ENCODE data around the gene ETV5. TPM values are rescaled to one million over a fixed set of nuclear protein-coding genes. Genes with fewer than 3 reads are reported as not detected.
"Not testable (repeated sequence)": the region's sequence is repeated elsewhere in the genome, so short reads cannot be mapped to it uniquely, and the experiment has no call there.

Gene ETV5
- total RNA-seq, 1 donor from 2014 or later: 54.1 TPM

DNA sequence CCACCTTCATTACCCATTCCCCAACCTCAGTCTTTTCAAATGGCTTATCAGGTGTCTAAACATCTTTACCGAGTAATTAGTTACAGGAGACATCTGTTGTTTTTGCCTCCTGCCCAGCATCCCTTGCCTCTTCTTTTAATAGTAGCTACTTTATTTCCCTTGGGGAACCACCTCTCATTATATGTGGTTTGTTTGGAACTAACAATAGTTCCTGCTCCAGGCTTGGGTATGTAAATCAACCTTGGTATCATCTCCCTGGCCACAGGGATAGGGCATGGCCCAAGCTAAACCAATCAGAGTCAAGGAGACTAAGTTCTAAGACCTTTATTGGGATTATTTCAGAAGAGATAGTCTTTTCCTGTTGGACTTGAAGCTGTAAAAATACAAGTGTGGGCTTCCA, 76.6 kb downstream of the ETV5 start:
- Mint-ChIP-seq H3K9me3 (ENCODE audit: low read depth) (peaks cover 8% of the 10 kb centered on the region), H3K36me3 (ENCODE audit: insufficient read depth) (no peaks in the 10 kb centered on the region), H3K27me3 (no peaks in the 10 kb centered on the region), H3K4me1 (ENCODE audit: low read depth) (no peaks in the 10 kb centered on the region), H3K4me3 (ENCODE audit: low read depth) (no peak overlapping the region), H3K27ac (no peak overlapping the region)
- TF ChIP-seq, protein P1, sequence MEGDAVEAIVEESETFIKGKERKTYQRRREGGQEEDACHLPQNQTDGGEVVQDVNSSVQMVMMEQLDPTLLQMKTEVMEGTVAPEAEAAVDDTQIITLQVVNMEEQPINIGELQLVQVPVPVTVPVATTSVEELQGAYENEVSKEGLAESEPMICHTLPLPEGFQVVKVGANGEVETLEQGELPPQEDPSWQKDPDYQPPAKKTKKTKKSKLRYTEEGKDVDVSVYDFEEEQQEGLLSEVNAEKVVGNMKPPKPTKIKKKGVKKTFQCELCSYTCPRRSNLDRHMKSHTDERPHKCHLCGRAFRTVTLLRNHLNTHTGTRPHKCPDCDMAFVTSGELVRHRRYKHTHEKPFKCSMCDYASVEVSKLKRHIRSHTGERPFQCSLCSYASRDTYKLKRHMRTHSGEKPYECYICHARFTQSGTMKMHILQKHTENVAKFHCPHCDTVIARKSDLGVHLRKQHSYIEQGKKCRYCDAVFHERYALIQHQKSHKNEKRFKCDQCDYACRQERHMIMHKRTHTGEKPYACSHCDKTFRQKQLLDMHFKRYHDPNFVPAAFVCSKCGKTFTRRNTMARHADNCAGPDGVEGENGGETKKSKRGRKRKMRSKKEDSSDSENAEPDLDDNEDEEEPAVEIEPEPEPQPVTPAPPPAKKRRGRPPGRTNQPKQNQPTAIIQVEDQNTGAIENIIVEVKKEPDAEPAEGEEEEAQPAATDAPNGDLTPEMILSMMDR (IDR thresholded peaks at IDR 0.05; ENCODE audit: unreplicated experiment): no peak
- no peak for DNase-seq (ENCODE audit: low spot score, unreplicated experiment)

- H3K4me3 Mint-ChIP-seq (ENCODE audit: low read depth); H3K36me3 Mint-ChIP-seq (ENCODE audit: insufficient read depth); H3K27me3 Mint-ChIP-seq; DNase-seq (ENCODE audit: low spot score, unreplicated experiment); H3K27ac Mint-ChIP-seq; H3K9me3 Mint-ChIP-seq (ENCODE audit: low read depth); H3K4me1 Mint-ChIP-seq (ENCODE audit: low read depth): not testable (repeated sequence)
Observed at GRCh38 chr3:186025993-186026392, 82.9 kb downstream of the ETV5 start.

- H3K4me1 Mint-ChIP-seq (ENCODE audit: low read depth): peaks cover 2% of the 10 kb centered on the region
- TF ChIP-seq, protein P1 (IDR thresholded peaks at IDR 0.05; ENCODE audit: unreplicated experiment): no peak
- no peaks in the 10 kb centered on the region for H3K9me3 Mint-ChIP-seq (ENCODE audit: low read depth)
- no peak overlapping the region for H3K27ac Mint-ChIP-seq
- no peaks in the 10 kb centered on the region for H3K27me3 Mint-ChIP-seq
- no peak for DNase-seq (ENCODE audit: low spot score, unreplicated experiment)
- H3K36me3 Mint-ChIP-seq (ENCODE audit: insufficient read depth): no peaks in the 10 kb centered on the region
- H3K4me3 Mint-ChIP-seq (ENCODE audit: low read depth): no peak overlapping the region
Observed at GRCh38 chr3:186025161-186025560, 83.7 kb downstream of the ETV5 start.

GRCh38 chr3:186024210-186024609, 84.7 kb downstream of the ETV5 start:
- DNase-seq (ENCODE audit: low spot score, unreplicated experiment): no peak
- Mint-ChIP-seq H3K27me3 (no peaks in the 10 kb centered on the region), H3K36me3 (ENCODE audit: insufficient read depth) (no peaks in the 10 kb centered on the region), H3K9me3 (ENCODE audit: low read depth) (no peaks in the 10 kb centered on the region), H3K4me3 (ENCODE audit: low read depth) (no peak overlapping the region), H3K27ac (no peak overlapping the region), H3K4me1 (ENCODE audit: low read depth) (peaks cover 2% of the 10 kb centered on the region)
- TF ChIP-seq, protein P1 (IDR thresholded peaks at IDR 0.05; ENCODE audit: unreplicated experiment): no peak

GRCh38 chr3:186022931-186023330, 86.0 kb downstream of the ETV5 start:
- H3K27me3 Mint-ChIP-seq: no peaks in the 10 kb centered on the region
- DNase-seq (ENCODE audit: low spot score, unreplicated experiment): no peak
- TF ChIP-seq, protein P1 (IDR thresholded peaks at IDR 0.05; ENCODE audit: unreplicated experiment): no peak
- H3K36me3 Mint-ChIP-seq (ENCODE audit: insufficient read depth): no peaks in the 10 kb centered on the region
- no peaks in the 10 kb centered on the region for H3K9me3 Mint-ChIP-seq (ENCODE audit: low read depth)
- H3K4me3 Mint-ChIP-seq (ENCODE audit: low read depth): no peak overlapping the region
- peaks cover 2% of the 10 kb centered on the region for H3K4me1 Mint-ChIP-seq (ENCODE audit: low read depth)
- no peak overlapping the region for H3K27ac Mint-ChIP-seq

- Mint-ChIP-seq H3K9me3 (ENCODE audit: low read depth) (no peaks in the 10 kb centered on the region), H3K4me1 (ENCODE audit: low read depth) (peaks cover 2% of the 10 kb centered on the region), H3K4me3 (ENCODE audit: low read depth) (no peak overlapping the region), H3K27ac (no peak overlapping the region), H3K27me3 (no peaks in the 10 kb centered on the region), H3K36me3 (ENCODE audit: insufficient read depth) (no peaks in the 10 kb centered on the region)
- TF ChIP-seq, protein P1 (IDR thresholded peaks at IDR 0.05; ENCODE audit: unreplicated experiment): no peak
- DNase-seq (ENCODE audit: low spot score, unreplicated experiment): no peak
Observed at GRCh38 chr3:186021673-186022362, 87.1 kb downstream of the ETV5 start.

DNA sequence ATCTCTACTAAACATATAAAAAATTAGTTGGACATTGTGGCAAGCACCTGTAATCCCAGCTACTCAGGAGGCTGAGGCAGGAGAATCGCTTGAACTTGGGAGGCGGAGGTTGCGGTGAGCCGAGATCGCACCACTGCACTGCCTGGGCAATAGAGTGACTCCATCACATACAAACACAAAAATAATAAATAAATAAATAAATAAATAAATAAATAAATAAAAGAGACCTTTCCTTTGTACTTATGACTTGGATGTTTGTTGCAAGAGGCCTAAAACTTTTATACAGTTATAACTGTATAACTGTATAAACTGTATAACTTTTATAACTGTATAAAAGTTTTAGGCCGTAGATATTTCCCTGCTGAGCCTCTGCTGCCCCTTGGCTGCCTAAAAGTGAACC, 87.6 kb downstream of the ETV5 start:
- not testable (repeated sequence) for H3K4me1 Mint-ChIP-seq (ENCODE audit: low read depth); H3K36me3 Mint-ChIP-seq (ENCODE audit: insufficient read depth); H3K9me3 Mint-ChIP-seq (ENCODE audit: low read depth); H3K4me3 Mint-ChIP-seq (ENCODE audit: low read depth); H3K27ac Mint-ChIP-seq; H3K27me3 Mint-ChIP-seq; DNase-seq (ENCODE audit: low spot score, unreplicated experiment)

DNA sequence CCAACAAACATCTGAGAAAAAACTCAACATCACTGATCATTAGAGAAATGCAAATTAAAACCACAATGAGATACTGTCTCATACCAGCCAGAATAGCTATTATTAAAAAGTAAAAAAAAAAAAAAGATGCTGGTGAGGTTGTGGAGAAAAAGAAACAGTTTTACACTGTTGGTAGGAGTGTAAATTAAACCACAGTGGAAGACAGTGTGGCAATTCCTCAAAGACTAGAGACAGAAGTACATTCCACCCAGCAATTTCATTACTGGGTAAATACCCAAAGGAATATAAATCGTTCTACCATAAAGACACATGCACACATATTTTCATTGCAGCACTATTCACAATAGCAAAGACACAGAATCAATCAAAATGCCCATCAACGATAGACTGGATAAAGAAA, 89.6 kb downstream of the ETV5 start:
- H3K27me3 Mint-ChIP-seq; H3K4me3 Mint-ChIP-seq (ENCODE audit: low read depth); H3K9me3 Mint-ChIP-seq (ENCODE audit: low read depth): not testable (repeated sequence)

More for the DNA sequence above, 89.6 kb downstream of the ETV5 start:
- H3K27ac Mint-ChIP-seq; H3K4me1 Mint-ChIP-seq (ENCODE audit: low read depth); H3K36me3 Mint-ChIP-seq (ENCODE audit: insufficient read depth); DNase-seq (ENCODE audit: low spot score, unreplicated experiment): not testable (repeated sequence)
